DMS79 treated with DMSO at 0.1 percent for 48 hours (cell line): ENCODE results near the gene PLCL2.
"Not testable (repeated sequence)": the region's sequence is repeated elsewhere in the genome, so short reads cannot be mapped to it uniquely, and the experiment has no call there.

Experiments used
- DNase-seq: peaks from one replicate; lab custom pipeline; 2025; lab: John Stamatoyannopoulos, UW

The PLCL2 gene

GRCh38 chr3:16961621-16962205 is 77.0 kb downstream of the PLCL2 start:
- no peak for DNase-seq

GRCh38 chr3:16975083-16975482 is 90.3 kb downstream of the PLCL2 start:
- DNase-seq: no peak

- DNase-seq: no peak
Measured at GRCh38 chr3:16978234-16978920, 93.6 kb downstream of the PLCL2 start.

- DNase-seq: no peak
Measured at GRCh38 chr3:16978921-16979271, 94.1 kb downstream of the PLCL2 start.

- not testable (repeated sequence) for DNase-seq
Measured at GRCh38 chr3:16979769-16980515, 95.2 kb downstream of the PLCL2 start.

- not testable (repeated sequence) for DNase-seq
Measured at GRCh38 chr3:16980526-16980925, 95.8 kb downstream of the PLCL2 start.

- DNase-seq: peak; percentile 58
Measured at GRCh38 chr3:16982460-16982859, 97.7 kb downstream of the PLCL2 start.

GRCh38 chr3:16985608-16986007 is 100.9 kb downstream of the PLCL2 start:
- no peak for DNase-seq

GRCh38 chr3:16987141-16987540 is 102.4 kb downstream of the PLCL2 start:
- no peak for DNase-seq

- no peak for DNase-seq
Measured at GRCh38 chr3:16990163-16990562, 105.4 kb downstream of the PLCL2 start.

- no peak for DNase-seq
Measured at GRCh38 chr3:16992198-16992597, 107.4 kb downstream of the PLCL2 start.

- no peak for DNase-seq
Measured at GRCh38 chr3:16993227-16993626, 108.5 kb downstream of the PLCL2 start.

- DNase-seq: no peak
Measured at GRCh38 chr3:16994854-16995525, 110.2 kb downstream of the PLCL2 start.

GRCh38 chr3:16995601-16996000 is 110.8 kb downstream of the PLCL2 start:
- no peak for DNase-seq

- no peak for DNase-seq
Measured at GRCh38 chr3:16998236-16998923, 113.6 kb downstream of the PLCL2 start.

- no peak for DNase-seq
Measured at GRCh38 chr3:16999161-16999560, 114.4 kb downstream of the PLCL2 start.

- DNase-seq: no peak
Measured at GRCh38 chr3:16999871-17000270, 115.1 kb downstream of the PLCL2 start.

- DNase-seq: no peak
Measured at GRCh38 chr3:17003457-17003856, 118.7 kb downstream of the PLCL2 start.

GRCh38 chr3:17006132-17006852 is 121.5 kb downstream of the PLCL2 start:
- no peak for DNase-seq

- no peak for DNase-seq
Measured at GRCh38 chr3:17007284-17007683, 122.5 kb downstream of the PLCL2 start.

- DNase-seq: no peak
Measured at GRCh38 chr3:17009826-17010225, 125.1 kb downstream of the PLCL2 start.
